Measurements from ENCODE around the gene QRSL1.

DNA sequence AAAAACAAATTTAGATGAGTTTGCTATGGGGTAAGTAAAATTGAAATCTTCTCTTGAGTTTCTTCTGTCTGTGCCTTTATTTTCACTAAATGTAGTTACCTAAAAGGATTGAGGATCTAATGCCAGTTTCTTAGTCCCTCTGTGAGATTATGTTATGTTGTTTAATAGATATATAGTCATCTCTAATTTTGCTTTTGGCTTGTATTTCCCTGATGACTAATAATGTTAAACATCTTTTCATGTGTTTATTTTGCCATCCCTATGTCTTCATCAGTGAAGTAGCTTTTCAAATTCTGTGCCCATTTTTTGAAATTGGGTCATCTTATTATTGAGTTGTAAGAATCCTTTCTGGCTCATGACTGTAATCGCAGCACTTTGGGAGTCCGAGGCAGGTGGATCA is 13.7 kb downstream of the QRSL1 start:
- TF ChIP-seq, protein P1, sequence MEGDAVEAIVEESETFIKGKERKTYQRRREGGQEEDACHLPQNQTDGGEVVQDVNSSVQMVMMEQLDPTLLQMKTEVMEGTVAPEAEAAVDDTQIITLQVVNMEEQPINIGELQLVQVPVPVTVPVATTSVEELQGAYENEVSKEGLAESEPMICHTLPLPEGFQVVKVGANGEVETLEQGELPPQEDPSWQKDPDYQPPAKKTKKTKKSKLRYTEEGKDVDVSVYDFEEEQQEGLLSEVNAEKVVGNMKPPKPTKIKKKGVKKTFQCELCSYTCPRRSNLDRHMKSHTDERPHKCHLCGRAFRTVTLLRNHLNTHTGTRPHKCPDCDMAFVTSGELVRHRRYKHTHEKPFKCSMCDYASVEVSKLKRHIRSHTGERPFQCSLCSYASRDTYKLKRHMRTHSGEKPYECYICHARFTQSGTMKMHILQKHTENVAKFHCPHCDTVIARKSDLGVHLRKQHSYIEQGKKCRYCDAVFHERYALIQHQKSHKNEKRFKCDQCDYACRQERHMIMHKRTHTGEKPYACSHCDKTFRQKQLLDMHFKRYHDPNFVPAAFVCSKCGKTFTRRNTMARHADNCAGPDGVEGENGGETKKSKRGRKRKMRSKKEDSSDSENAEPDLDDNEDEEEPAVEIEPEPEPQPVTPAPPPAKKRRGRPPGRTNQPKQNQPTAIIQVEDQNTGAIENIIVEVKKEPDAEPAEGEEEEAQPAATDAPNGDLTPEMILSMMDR (IDR thresholded peaks at IDR 0.05), result no peak
- no peak for TF ChIP-seq POLR2A (IDR thresholded peaks at IDR 0.05)
